HEK293 (cell line): ENCODE results near the gene BACH2.

Experiments used
- CTCF ChIA-PET: fragments of 350-600 bp; formaldehyde crosslinking; extraction: SDS; loops from one replicate; lab custom pipeline; 2021; ENCODE audit warnings: antibody characterized with exemption; lab: Yijun Ruan, JAX
- POLR2A ChIA-PET: fragments of 300-600 bp; formaldehyde crosslinking; extraction: SDS; loops from one replicate; lab custom pipeline; 2020; ENCODE audit warnings: antibody characterized with exemption, inconsistent platforms; lab: Yijun Ruan, JAX
- H3K27ac ChIP-seq: fragments of 200-500 bp; sonication (Bioruptor generic); 2 replicates; pipeline ENCODE4 v1.5.1; 2014; ENCODE audit warnings: low read depth, low read length, control low read depth, inconsistent platforms; ENCODE audit errors: extremely low read depth
- H3K36me3 ChIP-seq, 2 experiments: fragments of 200-500 bp in 1 of 2; sonication (Bioruptor generic) in 1 of 2; 1 replicate in 1 of 2; 2 replicates in 1 of 2; pipeline ENCODE4 v1.5.1; 2014 to 2017; ENCODE audit warnings: inconsistent platforms in 2 of 2, low read length in 2 of 2; ENCODE audit not compliant: control insufficient read depth in 2 of 2, insufficient read depth in 1 of 2
- H3K4me1 ChIP-seq: fragments of 200-500 bp; sonication (Bioruptor generic); 2 replicates; pipeline ENCODE4 v1.5.1; 2014; ENCODE audit warnings: mild to moderate bottlenecking, low read length, inconsistent platforms; ENCODE audit not compliant: control insufficient read depth, insufficient read depth
- H3K4me3 ChIP-seq: 2 replicates; pipeline ENCODE4 v1.5.1; 2011; ENCODE audit warnings: low read depth, mild to moderate bottlenecking, control low read depth, low read length, moderate library complexity
- H3K9me3 ChIP-seq: fragments of 200-500 bp; sonication (Bioruptor generic); 2 replicates; pipeline ENCODE4 v1.5.1; 2014; ENCODE audit warnings: low read depth, low read length, inconsistent platforms; ENCODE audit not compliant: control insufficient read depth, insufficient read depth
- FEZF1 ChIP-seq: fragments of 450-650 bp; formaldehyde crosslinking; IDR thresholded peaks from 2 replicates; pipeline ENCODE4 v1.5.1; 2016; ENCODE audit warnings: missing biosample characterization, missing genetic modification characterization
- HOXD13 ChIP-seq: sonication (generic); formaldehyde crosslinking; IDR thresholded peaks from 2 replicates; pipeline ENCODE4 v1.8.0; 2022; ENCODE audit warnings: missing genetic modification reagents, borderline replicate concordance
- IKZF3 ChIP-seq: fragments of 450-650 bp; IDR thresholded peaks from 2 replicates; pipeline ENCODE4 v1.5.0; 2018; ENCODE audit warnings: missing biosample characterization, mild to moderate bottlenecking, missing genetic modification characterization, moderate library complexity
- MYNN ChIP-seq: fragments of 450-650 bp; formaldehyde crosslinking; IDR thresholded peaks from 2 replicates; pipeline ENCODE4 v1.5.1; 2016; ENCODE audit warnings: missing biosample characterization, missing genetic modification characterization, borderline replicate concordance
- OVOL3 ChIP-seq: fragments of 450-650 bp; formaldehyde crosslinking; IDR thresholded peaks from 2 replicates; pipeline ENCODE4 v1.5.1; 2016; ENCODE audit warnings: missing biosample characterization, missing genetic modification characterization
- PRDM10 ChIP-seq: fragments of 450-650 bp; formaldehyde crosslinking; IDR thresholded peaks from 2 replicates; pipeline ENCODE4 v1.5.1; 2016; ENCODE audit warnings: missing biosample characterization, missing genetic modification characterization
- PRDM6 ChIP-seq: fragments of 450-650 bp; formaldehyde crosslinking; IDR thresholded peaks from 2 replicates; pipeline ENCODE4 v1.5.1; 2017; ENCODE audit warnings: missing biosample characterization, missing genetic modification characterization
- SCRT1 ChIP-seq: fragments of 450-650 bp; formaldehyde crosslinking; IDR thresholded peaks from 2 replicates; pipeline ENCODE4 v1.5.1; 2016; ENCODE audit warnings: missing biosample characterization, missing genetic modification characterization, borderline replicate concordance
- TSHZ1 ChIP-seq: fragments of 450-650 bp; formaldehyde crosslinking; IDR thresholded peaks from 2 replicates; pipeline ENCODE4 v1.5.1; 2016; ENCODE audit warnings: missing biosample characterization, missing genetic modification characterization, borderline replicate concordance
- ZBTB26 ChIP-seq: fragments of 450-650 bp; formaldehyde crosslinking; optimal IDR thresholded peaks from 2 replicates; pipeline ENCODE3; 2016; ENCODE audit warnings: missing biosample characterization, mild to moderate bottlenecking, missing genetic modification characterization
- ZEB2 ChIP-seq: fragments of 450-650 bp; formaldehyde crosslinking; IDR thresholded peaks from 2 replicates; pipeline ENCODE4 v1.5.1; 2016; ENCODE audit warnings: missing biosample characterization, missing genetic modification characterization
- ZFP69B ChIP-seq: fragments of 450-650 bp; formaldehyde crosslinking; IDR thresholded peaks from 2 replicates; pipeline ENCODE4 v1.5.1; 2016; ENCODE audit warnings: missing biosample characterization, missing genetic modification characterization
- ZNF449 ChIP-seq: fragments of 450-650 bp; formaldehyde crosslinking; IDR thresholded peaks from 2 replicates; pipeline ENCODE4 v1.5.1; 2017; ENCODE audit warnings: missing biosample characterization, mild to moderate bottlenecking, missing genetic modification characterization, moderate library complexity
- ZNF830 ChIP-seq: fragments of 450-650 bp; IDR thresholded peaks from 2 replicates; pipeline ENCODE4 v1.5.0; 2018; ENCODE audit warnings: missing biosample characterization, missing genetic modification characterization, low read depth, mild to moderate bottlenecking, moderate library complexity
- ZNF843 ChIP-seq: fragments of 450-650 bp; formaldehyde crosslinking; IDR thresholded peaks from 2 replicates; pipeline ENCODE4 v1.5.1; 2016; ENCODE audit warnings: missing biosample characterization, missing genetic modification characterization
- ZSCAN30 ChIP-seq: fragments of 450-650 bp; IDR thresholded peaks from 2 replicates; pipeline ENCODE4 v1.5.1; 2018; ENCODE audit warnings: missing biosample characterization, mild to moderate bottlenecking, missing genetic modification characterization, moderate library complexity
- TF ChIP-seq, protein P1 (sequence below): fragments of 450-650 bp; formaldehyde crosslinking; IDR thresholded peaks from 2 replicates; pipeline ENCODE4 v1.5.1; 2016; ENCODE audit warnings: missing biosample characterization, missing genetic modification characterization, low read depth
- TF ChIP-seq, protein P2 (sequence below): fragments of 450-650 bp; formaldehyde crosslinking; IDR thresholded peaks from 2 replicates; pipeline ENCODE4 v1.5.1; 2016; ENCODE audit warnings: missing biosample characterization, missing genetic modification characterization

The BACH2 gene

DNA sequence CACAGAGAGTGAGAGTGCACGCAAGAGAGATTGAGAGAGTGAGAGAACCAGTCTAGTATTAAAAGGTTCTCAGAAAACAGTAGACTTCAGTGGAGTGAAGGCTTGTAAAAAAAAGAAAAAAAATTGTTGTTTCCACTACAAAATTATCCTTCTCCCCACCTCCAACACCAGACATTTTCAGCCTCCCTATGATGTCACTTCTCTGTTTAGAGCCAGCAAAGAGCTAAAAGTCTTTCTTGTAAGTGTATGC, 77.8 kb downstream of the BACH2 start:
- Histone ChIP-seq H3K36me3 (no peaks in the 10 kb centered on the region), H3K27ac (peak overlapping the region; percentile 97), H3K4me3 (no peak overlapping the region), H3K4me1 (peaks cover 51% of the 10 kb centered on the region), H3K9me3 (no peaks in the 10 kb centered on the region)
- TF ChIP-seq HOXD13 (CRISPR knock-in tag) (no peak), ZFP69B (tag by site-specific recombination) (peak; percentile 11), ZSCAN30 (tag by site-specific recombination) (no peak), PRDM10 (peak; percentile 41; the same call in 1 of the 2 replicates), MYNN (tag by site-specific recombination) (peak; percentile 68), ZBTB26 (tag by site-specific recombination) (peak; percentile 1)
- TF ChIP-seq, protein P1, sequence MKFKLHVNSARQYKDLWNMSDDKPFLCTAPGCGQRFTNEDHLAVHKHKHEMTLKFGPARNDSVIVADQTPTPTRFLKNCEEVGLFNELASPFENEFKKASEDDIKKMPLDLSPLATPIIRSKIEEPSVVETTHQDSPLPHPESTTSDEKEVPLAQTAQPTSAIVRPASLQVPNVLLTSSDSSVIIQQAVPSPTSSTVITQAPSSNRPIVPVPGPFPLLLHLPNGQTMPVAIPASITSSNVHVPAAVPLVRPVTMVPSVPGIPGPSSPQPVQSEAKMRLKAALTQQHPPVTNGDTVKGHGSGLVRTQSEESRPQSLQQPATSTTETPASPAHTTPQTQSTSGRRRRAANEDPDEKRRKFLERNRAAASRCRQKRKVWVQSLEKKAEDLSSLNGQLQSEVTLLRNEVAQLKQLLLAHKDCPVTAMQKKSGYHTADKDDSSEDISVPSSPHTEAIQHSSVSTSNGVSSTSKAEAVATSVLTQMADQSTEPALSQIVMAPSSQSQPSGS (tag by site-specific recombination): peak; percentile 80
- TF ChIP-seq, protein P2, sequence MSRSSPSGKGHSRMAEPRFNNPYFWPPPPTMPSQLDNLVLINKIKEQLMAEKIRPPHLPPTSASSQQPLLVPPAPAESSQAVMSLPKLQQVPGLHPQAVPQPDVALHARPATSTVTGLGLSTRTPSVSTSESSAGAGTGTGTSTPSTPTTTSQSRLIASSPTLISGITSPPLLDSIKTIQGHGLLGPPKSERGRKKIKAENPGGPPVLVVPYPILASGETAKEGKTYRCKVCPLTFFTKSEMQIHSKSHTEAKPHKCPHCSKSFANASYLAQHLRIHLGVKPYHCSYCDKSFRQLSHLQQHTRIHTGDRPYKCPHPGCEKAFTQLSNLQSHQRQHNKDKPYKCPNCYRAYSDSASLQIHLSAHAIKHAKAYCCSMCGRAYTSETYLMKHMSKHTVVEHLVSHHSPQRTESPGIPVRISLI (tag by site-specific recombination): peak; percentile 82
- ChIA-PET CTCF (interaction anchor here (0.5 to 5.2 kb wide), 6 partner anchors 18 to 279 kb away, joined by 3 to 24 read pairs (median 4); no protein-coding TSS in a partner anchor), POLR2A (interaction anchor here (0.6 to 3.0 kb wide), 14 partner anchors 10 to 259 kb away, joined by 3 to 28 read pairs (median 4); no protein-coding TSS in a partner anchor)

DNA sequence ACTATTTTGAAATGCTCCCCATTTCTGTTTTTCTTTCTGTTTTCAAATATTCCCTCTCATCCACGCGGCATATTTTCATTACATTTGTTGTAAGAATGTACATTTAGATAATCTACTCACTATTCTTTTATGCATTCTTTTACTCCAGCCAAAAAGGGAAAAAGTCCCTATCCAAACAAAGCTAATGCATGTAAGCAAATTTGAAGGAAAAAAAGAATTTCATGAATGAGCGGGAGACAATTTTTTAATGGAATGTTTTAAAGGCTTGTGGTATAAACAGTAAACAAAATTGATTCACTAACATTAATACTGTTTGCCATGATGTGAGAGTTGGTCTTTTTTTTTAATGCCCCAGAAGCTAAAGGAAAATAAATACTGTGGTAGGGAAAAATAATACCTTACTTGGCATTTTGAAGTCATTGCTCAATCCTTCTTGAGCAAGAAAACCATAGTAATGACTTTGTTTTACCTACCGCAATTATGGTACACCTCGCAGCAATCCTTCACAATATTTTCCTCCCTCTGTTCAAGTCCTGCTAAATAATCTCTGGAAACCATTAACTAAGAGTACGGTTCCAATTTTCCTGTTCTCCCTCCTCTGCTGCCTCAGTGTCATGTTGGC, 79.0 kb downstream of the BACH2 start:
- CTCF ChIA-PET: interaction anchor here (0.6 to 5.2 kb wide), 9 partner anchors 21 to 278 kb away, joined by 3 to 24 read pairs (median 3); no protein-coding TSS in a partner anchor
- Histone ChIP-seq H3K36me3 (no peaks in the 10 kb centered on the region), H3K27ac (peak overlapping the region; percentile 97), H3K4me1 (peaks cover 51% of the 10 kb centered on the region), H3K9me3 (no peaks in the 10 kb centered on the region), H3K4me3 (peak overlapping the region; percentile 26)
- POLR2A ChIA-PET: interaction anchor here (0.6 to 3.0 kb wide), 10 partner anchors 12 to 348 kb away, joined by 3 to 28 read pairs (median 4); no protein-coding TSS in a partner anchor
- TF ChIP-seq FEZF1 (peak; percentile 77), PRDM6 (tag by site-specific recombination) (0 out of 2 replicates have a peak, but pooled peaks have one; percentile 25), SCRT1 (no peak), ZNF843 (tag by site-specific recombination) (no peak), TSHZ1 (tag by site-specific recombination) (no peak), ZNF449 (tag by site-specific recombination) (no peak), ZNF830 (tag by site-specific recombination) (no peak), IKZF3 (no peak), ZEB2 (tag by site-specific recombination) (no peak), OVOL3 (tag by site-specific recombination) (no peak)
